Thyroid gland (tissue), 4 donors: ENCODE data around the gene RNF121. TPM values are rescaled to one million over a fixed set of nuclear protein-coding genes. Genes with fewer than 3 reads are reported as not detected.

Source experiments
- DNase-seq, 2 donors: peaks; one replicate each; pipeline ENCODE4 v3.0.0-alpha.2; 2019
- H3K27ac ChIP-seq, 3 donors: fragments of 200-600 bp; sonication (generic); 1 replicate in 2 of 3; 2 replicates in 1 of 3; pipeline ENCODE4 v1.5.1; 2016 to 2019; ENCODE audit warnings: mild to moderate bottlenecking in 1 of 3, moderate library complexity in 1 of 3
- H3K27me3 ChIP-seq: fragments of 200-600 bp; sonication (generic); one replicate; pipeline ENCODE4 v1.5.1; 2019
- H3K36me3 ChIP-seq, 2 donors: fragments of 200-600 bp; sonication (generic); one replicate each; pipeline ENCODE4 v1.5.1; 2016 to 2019
- H3K4me1 ChIP-seq, 2 donors: fragments of 200-600 bp; sonication (generic); one replicate each; pipeline ENCODE4 v1.5.1; 2017 to 2019
- H3K4me3 ChIP-seq, 3 donors: fragments of 200-600 bp; sonication (generic); replicated peaks in 1 of 3; 1 replicate in 2 of 3; 2 replicates in 1 of 3; pipeline ENCODE4 v1.5.1; 2016; ENCODE audit warnings: mild to moderate bottlenecking in 1 of 3
- H3K9me3 ChIP-seq: fragments of 200-600 bp; sonication (generic); one replicate; pipeline ENCODE4 v1.5.1; 2017
- POLR2A ChIP-seq, 2 donors: fragments of 450-650 bp; IDR thresholded peaks; one replicate each; pipeline ENCODE4 v1.6.1; 2017; ENCODE audit warnings: antibody characterized with exemption in 2 of 2, mild to moderate bottlenecking in 2 of 2, moderate library complexity in 1 of 2
- WGBS, 2 donors: methylation state at CpG; one replicate each; pipeline ENCODE4 v1.1.5; 2017; 5-methylcytosine and 5-hydroxymethylcytosine counted together
- intact Hi-C: fragments of 100-400 bp; cut with DNase I; formaldehyde crosslinking; loops from one replicate; pipeline ENCODE4 v1.15.1; 2023
- total RNA-seq, 4 donors: library from RNA; depleted of rRNA; stranded (reverse); fragments of >200 nt; gene quantifications; one replicate each; pipeline ENCODE4 v1.2.3, GENCODE V29; 2016
- TF ChIP-seq, protein P1 (sequence below), 6 experiments: fragments of 200-600 bp in 3 of 6; fragments of 450-650 bp in 3 of 6; sonication (generic) in 3 of 6; IDR thresholded peaks; one replicate each; pipeline ENCODE4 v1.5.1; 2016 to 2019; ENCODE audit warnings: antibody characterized with exemption in 6 of 6, mild to moderate bottlenecking in 2 of 6, inconsistent platforms in 1 of 6, moderate library complexity in 1 of 6

RNF121 gene
- total RNA-seq, 4 donors from 2014 or later: 41.9 to 64.4 (median 54.7) TPM

DNA sequence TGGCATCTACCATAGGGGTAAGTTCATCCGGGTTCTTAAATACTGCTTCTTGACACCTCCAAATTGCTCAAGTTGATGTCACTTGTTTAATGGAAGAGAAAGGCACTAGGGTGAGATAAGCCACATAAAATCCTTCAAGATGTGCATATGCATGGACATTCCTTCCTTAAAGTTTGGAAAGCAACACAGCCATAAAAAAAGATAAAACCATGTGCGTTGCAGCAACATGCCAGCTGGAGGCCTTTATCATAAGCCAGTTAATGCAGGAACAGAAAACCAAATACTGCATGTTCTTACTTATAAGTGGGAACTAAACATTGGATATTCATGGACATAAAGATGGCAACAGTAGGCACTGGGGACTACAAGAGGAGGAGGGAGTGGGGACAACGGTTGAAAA is 61.9 kb downstream of the RNF121 start:
- Histone ChIP-seq H3K27me3 (no peaks in the 10 kb centered on the region), H3K4me3 (no peak overlapping the region), H3K36me3 (peaks cover 0 to 11% of the 10 kb centered on the region in 2 donors), H3K4me1 (peaks cover 10 to 14% of the 10 kb centered on the region in 2 donors), H3K27ac (no peak overlapping the region), H3K9me3 (no peaks in the 10 kb centered on the region)
- WGBS, 2 donors: 65 to 67% methylated on average over 3 of the region's 3 CpGs
- intact Hi-C loops: no loop called here
- no peak for TF ChIP-seq POLR2A (IDR thresholded peaks at IDR 0.05)
- TF ChIP-seq, protein P1, sequence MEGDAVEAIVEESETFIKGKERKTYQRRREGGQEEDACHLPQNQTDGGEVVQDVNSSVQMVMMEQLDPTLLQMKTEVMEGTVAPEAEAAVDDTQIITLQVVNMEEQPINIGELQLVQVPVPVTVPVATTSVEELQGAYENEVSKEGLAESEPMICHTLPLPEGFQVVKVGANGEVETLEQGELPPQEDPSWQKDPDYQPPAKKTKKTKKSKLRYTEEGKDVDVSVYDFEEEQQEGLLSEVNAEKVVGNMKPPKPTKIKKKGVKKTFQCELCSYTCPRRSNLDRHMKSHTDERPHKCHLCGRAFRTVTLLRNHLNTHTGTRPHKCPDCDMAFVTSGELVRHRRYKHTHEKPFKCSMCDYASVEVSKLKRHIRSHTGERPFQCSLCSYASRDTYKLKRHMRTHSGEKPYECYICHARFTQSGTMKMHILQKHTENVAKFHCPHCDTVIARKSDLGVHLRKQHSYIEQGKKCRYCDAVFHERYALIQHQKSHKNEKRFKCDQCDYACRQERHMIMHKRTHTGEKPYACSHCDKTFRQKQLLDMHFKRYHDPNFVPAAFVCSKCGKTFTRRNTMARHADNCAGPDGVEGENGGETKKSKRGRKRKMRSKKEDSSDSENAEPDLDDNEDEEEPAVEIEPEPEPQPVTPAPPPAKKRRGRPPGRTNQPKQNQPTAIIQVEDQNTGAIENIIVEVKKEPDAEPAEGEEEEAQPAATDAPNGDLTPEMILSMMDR (IDR thresholded peaks at IDR 0.05): no peak
- DNase-seq: no peak

DNA sequence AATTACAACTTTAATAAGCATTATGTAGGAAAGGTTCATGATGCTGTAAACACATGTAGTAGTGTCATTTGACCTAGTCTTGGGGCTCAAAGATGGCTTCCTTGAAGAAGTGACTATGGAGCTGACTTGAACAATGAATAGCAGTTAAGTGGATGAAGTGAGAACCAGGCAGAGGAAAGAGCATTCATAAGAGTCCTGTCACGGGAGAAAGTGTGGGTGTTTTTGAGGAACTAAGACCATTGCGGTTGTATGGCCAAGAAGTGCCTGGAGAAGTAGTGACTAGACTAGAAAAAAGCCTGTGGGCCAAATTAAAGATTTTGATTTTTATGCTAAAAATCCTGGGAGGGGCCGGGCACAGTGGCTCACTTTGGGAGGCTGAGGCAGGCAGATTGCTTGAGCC is 62.6 kb downstream of the RNF121 start:
- DNase-seq: no peak
- no peak overlapping the region for H3K27ac ChIP-seq
- intact Hi-C loops: no loop called here
- H3K27me3 ChIP-seq: no peaks in the 10 kb centered on the region
- 82 to 91% methylated on average over 3 of the region's 3 CpGs for WGBS, 2 donors
- H3K4me1 ChIP-seq: peaks cover 10 to 14% of the 10 kb centered on the region in 2 donors
- no peak overlapping the region for H3K4me3 ChIP-seq
- TF ChIP-seq, protein P1 (IDR thresholded peaks at IDR 0.05): no peak
- TF ChIP-seq POLR2A (IDR thresholded peaks at IDR 0.05): no peak
- H3K9me3 ChIP-seq: no peaks in the 10 kb centered on the region
- peaks cover 0 to 11% of the 10 kb centered on the region in 2 donors for H3K36me3 ChIP-seq

DNA sequence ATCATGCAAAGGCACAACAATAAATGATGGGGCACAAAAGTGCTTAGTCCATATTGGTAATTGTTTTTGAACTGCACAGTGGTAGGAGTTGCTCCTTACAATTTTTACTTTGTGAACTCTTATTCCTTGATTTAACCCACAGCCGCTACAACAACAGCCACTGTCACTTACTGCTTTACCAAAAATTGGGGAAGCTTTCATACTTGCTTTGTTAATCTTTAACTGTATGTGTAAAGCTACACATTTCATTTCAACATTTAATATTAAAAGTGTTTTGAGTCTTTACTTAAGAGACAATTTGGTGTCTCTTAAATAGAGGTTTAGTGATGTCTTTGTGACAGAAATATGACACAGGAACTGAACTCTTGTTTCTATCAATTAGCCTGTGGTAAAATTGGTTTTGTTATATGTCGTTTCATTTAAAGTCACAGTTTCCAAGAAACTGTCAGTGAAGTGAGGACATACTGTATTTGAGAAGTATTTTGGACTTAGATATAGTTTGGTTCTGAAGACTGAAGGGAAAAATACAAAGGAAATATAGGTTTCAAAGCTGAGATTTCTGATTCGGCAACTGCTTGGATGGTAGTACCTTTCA is 63.4 kb downstream of the RNF121 start:
- intact Hi-C loops: no loop called here
- WGBS, 2 donors: 87 to 88% methylated on average over 3 of the region's 3 CpGs
- DNase-seq: no peak

DNA sequence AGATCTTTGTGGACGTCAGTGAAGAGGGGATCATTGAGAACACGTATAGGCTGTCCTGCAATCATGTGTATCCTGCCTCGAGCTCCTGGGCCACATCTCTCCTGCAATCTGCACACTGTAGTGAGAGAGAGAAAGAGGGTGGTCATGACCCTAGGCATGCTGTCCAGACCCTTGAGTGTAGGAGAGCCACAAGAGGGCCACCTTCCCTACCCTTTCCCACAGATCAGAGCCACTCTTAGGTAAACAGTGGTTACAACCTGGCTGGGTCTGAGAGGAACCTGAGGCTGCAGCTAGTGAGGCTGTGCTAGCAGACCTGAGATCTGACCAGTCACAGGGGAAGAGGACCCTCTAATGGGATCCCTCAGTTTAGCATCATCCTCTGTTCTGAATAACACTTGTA is 65.9 kb downstream of the RNF121 start:
- no peak for TF ChIP-seq POLR2A (IDR thresholded peaks at IDR 0.05)
- TF ChIP-seq, protein P1 (IDR thresholded peaks at IDR 0.05): no peak
- intact Hi-C loops: no loop called here
- WGBS, 2 donors: 77 to 83% methylated on average over 3 of the region's 3 CpGs
- peaks cover 0 to 11% of the 10 kb centered on the region in 2 donors for H3K36me3 ChIP-seq
- DNase-seq: no peak
- H3K4me1 ChIP-seq: peaks cover 0 to 8% of the 10 kb centered on the region in 2 donors
- H3K9me3 ChIP-seq: no peaks in the 10 kb centered on the region
- H3K4me3 ChIP-seq: no peak overlapping the region
- H3K27me3 ChIP-seq: no peaks in the 10 kb centered on the region
- H3K27ac ChIP-seq: no peak overlapping the region

More for the DNA sequence above, 63.4 kb downstream of the RNF121 start:
- Histone ChIP-seq H3K27ac (no peak overlapping the region), H3K9me3 (no peaks in the 10 kb centered on the region), H3K4me3 (no peak overlapping the region), H3K4me1 (peaks cover 10 to 11% of the 10 kb centered on the region in 2 donors), H3K27me3 (no peaks in the 10 kb centered on the region), H3K36me3 (peaks cover 0 to 11% of the 10 kb centered on the region in 2 donors)
- TF ChIP-seq, protein P1 (IDR thresholded peaks at IDR 0.05): no peak
- TF ChIP-seq POLR2A (IDR thresholded peaks at IDR 0.05): no peak

DNA sequence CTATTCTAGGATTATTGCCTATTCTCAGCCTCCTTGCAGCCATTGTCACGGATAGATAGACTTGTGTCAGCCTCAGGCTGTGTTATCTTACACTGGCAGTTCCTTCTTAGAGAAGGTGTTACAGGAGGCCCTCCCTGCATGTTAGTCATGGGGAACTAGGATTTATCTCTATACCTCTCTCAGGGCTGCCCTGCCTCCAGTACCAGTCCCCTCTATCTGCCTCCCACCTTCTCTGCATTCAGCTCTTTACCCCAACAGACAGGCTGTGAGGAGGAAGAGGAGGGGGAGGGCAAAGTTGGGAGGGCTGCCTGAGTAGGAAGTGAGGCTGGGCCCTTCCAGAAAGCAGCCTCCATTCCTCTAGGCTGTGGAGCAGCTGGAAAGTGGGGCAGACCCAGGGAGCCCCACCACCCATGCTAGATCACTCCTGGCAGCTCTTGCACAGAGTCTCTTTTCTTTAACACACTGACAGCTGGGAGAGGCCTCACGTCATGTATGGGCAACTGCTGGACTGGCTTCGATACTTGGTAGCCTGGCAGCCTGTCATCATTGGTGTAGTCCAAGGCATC is 67.0 kb downstream of the RNF121 start:
- no peaks in the 10 kb centered on the region for H3K9me3 ChIP-seq
- DNase-seq: no peak
- peaks cover 0 to 7% of the 10 kb centered on the region in 2 donors for H3K36me3 ChIP-seq
- H3K4me3 ChIP-seq: no peak overlapping the region
- H3K27me3 ChIP-seq: no peaks in the 10 kb centered on the region
- TF ChIP-seq, protein P1 (IDR thresholded peaks at IDR 0.05): no peak
- TF ChIP-seq POLR2A (IDR thresholded peaks at IDR 0.05): no peak
- peaks cover 0 to 11% of the 10 kb centered on the region in 2 donors for H3K4me1 ChIP-seq
- 84 to 91% methylated on average over 2 to 3 of the region's 3 CpGs for WGBS, 2 donors
- H3K27ac ChIP-seq: no peak overlapping the region
- intact Hi-C loops: no loop called here
